Panc1 (cell line): ENCODE results near the gene PRAMEF14.
"Not testable (repeated sequence)": the region's sequence is repeated elsewhere in the genome, so short reads cannot be mapped to it uniquely, and the experiment has no call there.

Experiments
- CTCF ChIP-seq: fragments of 450-650 bp; IDR thresholded peaks from 2 replicates; pipeline ENCODE4 v1.5.1; 2017; ENCODE audit warnings: mild to moderate bottlenecking
- SIN3A ChIP-seq: IDR thresholded peaks from 2 replicates; pipeline ENCODE4 v1.6.1; 2012; ENCODE audit warnings: low read depth, mild to moderate bottlenecking, low read length, moderate library complexity, borderline replicate concordance; ENCODE audit not compliant: insufficient read depth
- TCF7L2 ChIP-seq: IDR thresholded peaks from 2 replicates; pipeline ENCODE4 v1.6.1; 2011; ENCODE audit warnings: mild to moderate bottlenecking, low read depth, low read length, inconsistent platforms
- TF ChIP-seq, protein P1 (sequence below), 2 experiments: IDR thresholded peaks; 2 replicates each; pipeline ENCODE4 v1.6.1; 2011 to 2012; ENCODE audit warnings: low read depth in 2 of 2, control low read depth in 1 of 2, low read length in 1 of 2, mild to moderate bottlenecking in 1 of 2, moderate library complexity in 1 of 2; ENCODE audit not compliant: insufficient read depth in 1 of 2

DNA sequence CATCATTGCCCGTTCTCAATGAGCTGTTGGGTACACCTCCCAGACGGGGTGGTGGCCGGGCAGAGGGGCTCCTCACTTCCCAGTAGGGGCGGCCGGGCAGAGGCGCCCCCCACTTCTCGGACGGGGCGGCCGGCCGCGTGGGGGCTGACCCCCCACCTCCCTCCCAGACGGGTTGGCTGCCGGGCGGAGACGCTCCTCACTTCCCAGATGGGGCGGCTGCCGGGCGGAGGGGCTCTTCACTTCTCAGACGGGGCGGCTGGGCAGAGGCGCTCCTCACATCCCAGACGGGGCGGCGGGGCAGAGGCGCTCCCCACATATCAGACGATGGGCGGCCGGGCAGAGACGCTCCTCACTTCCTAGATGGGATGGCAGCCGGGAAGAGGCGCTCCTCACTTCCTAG lies 47.8 kb upstream of the PRAMEF14 start:
- not testable (repeated sequence) for TF ChIP-seq CTCF, SIN3A, TCF7L2
- TF ChIP-seq, protein P1, sequence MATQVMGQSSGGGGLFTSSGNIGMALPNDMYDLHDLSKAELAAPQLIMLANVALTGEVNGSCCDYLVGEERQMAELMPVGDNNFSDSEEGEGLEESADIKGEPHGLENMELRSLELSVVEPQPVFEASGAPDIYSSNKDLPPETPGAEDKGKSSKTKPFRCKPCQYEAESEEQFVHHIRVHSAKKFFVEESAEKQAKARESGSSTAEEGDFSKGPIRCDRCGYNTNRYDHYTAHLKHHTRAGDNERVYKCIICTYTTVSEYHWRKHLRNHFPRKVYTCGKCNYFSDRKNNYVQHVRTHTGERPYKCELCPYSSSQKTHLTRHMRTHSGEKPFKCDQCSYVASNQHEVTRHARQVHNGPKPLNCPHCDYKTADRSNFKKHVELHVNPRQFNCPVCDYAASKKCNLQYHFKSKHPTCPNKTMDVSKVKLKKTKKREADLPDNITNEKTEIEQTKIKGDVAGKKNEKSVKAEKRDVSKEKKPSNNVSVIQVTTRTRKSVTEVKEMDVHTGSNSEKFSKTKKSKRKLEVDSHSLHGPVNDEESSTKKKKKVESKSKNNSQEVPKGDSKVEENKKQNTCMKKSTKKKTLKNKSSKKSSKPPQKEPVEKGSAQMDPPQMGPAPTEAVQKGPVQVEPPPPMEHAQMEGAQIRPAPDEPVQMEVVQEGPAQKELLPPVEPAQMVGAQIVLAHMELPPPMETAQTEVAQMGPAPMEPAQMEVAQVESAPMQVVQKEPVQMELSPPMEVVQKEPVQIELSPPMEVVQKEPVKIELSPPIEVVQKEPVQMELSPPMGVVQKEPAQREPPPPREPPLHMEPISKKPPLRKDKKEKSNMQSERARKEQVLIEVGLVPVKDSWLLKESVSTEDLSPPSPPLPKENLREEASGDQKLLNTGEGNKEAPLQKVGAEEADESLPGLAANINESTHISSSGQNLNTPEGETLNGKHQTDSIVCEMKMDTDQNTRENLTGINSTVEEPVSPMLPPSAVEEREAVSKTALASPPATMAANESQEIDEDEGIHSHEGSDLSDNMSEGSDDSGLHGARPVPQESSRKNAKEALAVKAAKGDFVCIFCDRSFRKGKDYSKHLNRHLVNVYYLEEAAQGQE (IDR thresholded peaks at IDR 0.05; ENCODE audit: insufficient read depth in 1 of 2, low read depth in 2 of 2, low read length in 1 of 2): not testable (repeated sequence)
